ENCODE data around the gene GOLGA6B. TPM values are rescaled to one million over a fixed set of nuclear protein-coding genes. Genes with fewer than 3 reads are reported as not detected.

The GOLGA6B gene
- polyA plus RNA-seq, 3 donors, result 0.04 TPM; not detected in 2

Small RNAs within 50 kb of the gene (small RNA-seq; reads per million reads assigned to genes)
- not detected for gene RN7SL853P (ENCODE audit: insufficient read length, low read depth)

Other genes starting within 250 kb of the GOLGA6B start
- 10 to 100 TPM; 13.5 to 47.2 (median 14.4) TPM for gene ARIH1, start 180.4 kb upstream of the GOLGA6B start, polyA plus RNA-seq
- gene HIGD2B, start 31.5 kb downstream of the GOLGA6B start, polyA plus RNA-seq, result not detected
- 1 to 10 TPM; 4.0 to 7.6 (median 4.1) TPM for gene BBS4, start 31.5 kb downstream of the GOLGA6B start, polyA plus RNA-seq
- 100 to 1,000 TPM; 138 to 283 (median 152) TPM for gene ADPGK, start 129.1 kb downstream of the GOLGA6B start, polyA plus RNA-seq

All from CD14-positive monocyte (primary cell).